NCI-H1930 (cell line): ENCODE data around the gene MS4A10.
"Not testable (repeated sequence)": the region's sequence is repeated elsewhere in the genome, so short reads cannot be mapped to it uniquely, and the experiment has no call there.

Experiments
- DNase-seq, 2 experiments: peaks; one replicate each; lab custom pipeline; 2025; lab: John Stamatoyannopoulos, UW

The MS4A10 gene

GRCh38 chr11:60785136-60785535, at the start of gene MS4A10:
TSS of gene MS4A10 (plus strand) at chr11:60785333. CDS start at chr11:60790336, 5,003 bp downstream.
- no peak for DNase-seq

- DNase-seq = no peak
Observed at GRCh38 chr11:60739114-60739513, 46.0 kb upstream of the MS4A10 start.

GRCh38 chr11:60740573-60740972, 44.6 kb upstream of the MS4A10 start:
- no peak for DNase-seq

GRCh38 chr11:60741421-60741820, 43.7 kb upstream of the MS4A10 start:
- no peak for DNase-seq

- DNase-seq = no peak
Observed at GRCh38 chr11:60743058-60743457, 42.1 kb upstream of the MS4A10 start.

GRCh38 chr11:60744114-60744513, 41.0 kb upstream of the MS4A10 start:
- no peak for DNase-seq

DNA sequence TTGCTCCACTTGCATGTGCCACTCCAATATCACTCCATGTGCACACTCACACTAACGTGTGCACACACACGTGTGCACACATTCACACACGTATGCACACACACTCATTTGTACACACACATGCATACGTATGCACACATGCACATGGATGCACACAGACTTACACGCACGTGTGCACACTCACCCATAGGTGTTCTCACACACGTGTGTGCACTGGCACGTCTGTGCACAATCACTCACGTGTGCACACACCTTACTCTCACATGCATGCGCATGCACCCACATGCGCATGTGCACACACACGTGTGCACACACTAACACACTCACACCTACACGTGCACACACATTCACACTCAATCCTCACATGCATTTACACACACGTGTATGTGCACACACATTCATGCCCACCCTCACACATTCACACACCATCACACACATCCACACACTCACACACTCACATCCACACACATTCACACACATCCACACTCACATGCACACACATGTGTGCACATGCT, 37.7 kb upstream of the MS4A10 start:
- DNase-seq = no peak

DNA sequence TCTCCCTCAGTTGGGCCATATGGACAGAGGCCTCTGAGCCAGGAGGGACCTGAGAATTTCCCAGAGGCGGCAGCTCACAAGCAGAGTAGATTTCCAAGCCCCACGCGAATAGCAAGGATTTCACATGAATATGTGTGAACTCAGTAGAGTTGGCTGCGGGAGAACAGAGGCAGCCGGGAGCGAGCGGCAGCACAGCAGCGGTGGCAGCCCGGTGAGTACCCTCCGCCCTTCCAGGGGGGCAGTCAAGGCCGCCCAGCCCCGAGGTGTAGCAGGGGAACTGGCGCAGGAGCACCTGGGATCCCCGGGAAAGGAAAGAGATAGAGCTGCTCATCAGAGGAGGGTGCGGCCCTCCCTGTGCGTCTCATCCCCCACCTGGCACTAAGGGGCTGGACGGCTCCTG, 36.9 kb upstream of the MS4A10 start:
- DNase-seq = no peak

DNA sequence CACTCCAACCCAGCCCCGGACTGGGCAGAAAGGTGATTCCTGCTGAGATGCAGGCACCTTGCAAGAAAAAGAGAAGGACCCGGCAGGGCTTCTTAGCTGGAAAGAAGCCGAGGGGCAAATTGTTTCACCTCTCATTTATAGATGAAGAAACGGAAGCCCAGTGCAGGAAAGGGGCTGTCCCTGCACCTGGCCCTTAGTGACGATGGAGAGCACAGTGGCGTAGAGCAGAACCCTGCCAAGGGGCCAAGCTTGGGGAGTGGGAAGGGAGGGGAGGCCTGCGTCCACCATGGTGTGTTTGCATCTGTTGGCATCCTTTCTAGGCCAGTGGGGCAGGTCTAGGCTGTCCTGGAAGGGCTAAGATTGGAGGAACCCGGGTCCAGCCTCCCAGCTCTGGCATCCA, 36.3 kb upstream of the MS4A10 start:
- DNase-seq = no peak

DNA sequence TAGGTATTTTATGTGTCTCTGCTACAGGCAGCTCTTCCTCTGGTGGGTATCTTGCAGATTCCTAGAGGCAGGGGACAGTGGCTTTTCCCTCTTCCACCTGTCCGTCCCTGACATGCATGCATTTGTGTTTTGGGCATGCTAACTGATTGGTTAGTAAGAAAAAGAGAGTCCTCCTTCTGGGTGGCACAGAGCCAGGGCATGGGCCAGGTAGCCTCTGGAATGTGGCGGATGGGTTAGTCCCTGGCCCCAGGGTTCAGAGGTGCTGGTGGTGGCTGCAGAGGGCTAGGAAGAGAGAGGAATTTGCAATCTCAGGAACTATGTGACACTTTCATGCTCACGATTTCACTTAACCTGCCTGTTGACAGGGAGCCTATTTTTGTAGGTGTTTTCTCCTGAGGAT, 34.2 kb upstream of the MS4A10 start:
- DNase-seq = no peak

- DNase-seq = no peak
Observed at GRCh38 chr11:60753309-60753708, 31.8 kb upstream of the MS4A10 start.

- no peak for DNase-seq
Observed at GRCh38 chr11:60754887-60755286, 30.2 kb upstream of the MS4A10 start.

- no peak for DNase-seq
Observed at GRCh38 chr11:60756307-60757032, 28.7 kb upstream of the MS4A10 start, which contains the start of gene MS4A15. TSS of gene MS4A15 (plus strand) at chr11:60756867. CDS start at chr11:60763734, 6,867 bp downstream.

DNA sequence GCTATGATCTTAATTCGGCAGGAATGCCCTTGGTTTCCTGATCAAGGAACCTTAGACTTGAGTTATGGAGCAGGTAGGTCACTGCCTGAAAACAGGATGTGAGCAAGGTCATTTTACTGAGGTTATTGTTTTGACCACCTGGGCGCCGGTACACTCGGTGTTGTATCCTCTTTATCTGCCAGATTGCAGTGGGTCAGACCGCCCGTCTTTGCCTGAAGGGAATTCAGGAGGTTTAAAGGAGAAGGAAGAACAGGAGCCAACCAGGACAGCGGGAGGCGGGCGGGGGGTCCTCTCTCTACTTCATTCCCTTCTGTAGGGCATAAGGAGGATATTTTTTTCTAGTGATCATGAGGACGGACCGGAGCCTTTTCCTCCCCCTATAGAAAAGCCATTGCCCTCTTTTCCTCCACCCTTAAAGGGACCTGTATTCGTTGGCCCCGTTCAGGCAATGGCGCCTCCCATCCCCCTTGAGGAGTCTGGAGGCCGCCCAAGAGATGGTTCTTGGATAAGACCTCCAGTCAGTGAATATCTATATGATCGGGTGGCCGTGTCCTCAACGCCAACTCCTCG, 27.8 kb upstream of the MS4A10 start:
- DNase-seq = no peak

GRCh38 chr11:60758671-60759070, 26.5 kb upstream of the MS4A10 start:
- DNase-seq = not testable (repeated sequence)

DNA sequence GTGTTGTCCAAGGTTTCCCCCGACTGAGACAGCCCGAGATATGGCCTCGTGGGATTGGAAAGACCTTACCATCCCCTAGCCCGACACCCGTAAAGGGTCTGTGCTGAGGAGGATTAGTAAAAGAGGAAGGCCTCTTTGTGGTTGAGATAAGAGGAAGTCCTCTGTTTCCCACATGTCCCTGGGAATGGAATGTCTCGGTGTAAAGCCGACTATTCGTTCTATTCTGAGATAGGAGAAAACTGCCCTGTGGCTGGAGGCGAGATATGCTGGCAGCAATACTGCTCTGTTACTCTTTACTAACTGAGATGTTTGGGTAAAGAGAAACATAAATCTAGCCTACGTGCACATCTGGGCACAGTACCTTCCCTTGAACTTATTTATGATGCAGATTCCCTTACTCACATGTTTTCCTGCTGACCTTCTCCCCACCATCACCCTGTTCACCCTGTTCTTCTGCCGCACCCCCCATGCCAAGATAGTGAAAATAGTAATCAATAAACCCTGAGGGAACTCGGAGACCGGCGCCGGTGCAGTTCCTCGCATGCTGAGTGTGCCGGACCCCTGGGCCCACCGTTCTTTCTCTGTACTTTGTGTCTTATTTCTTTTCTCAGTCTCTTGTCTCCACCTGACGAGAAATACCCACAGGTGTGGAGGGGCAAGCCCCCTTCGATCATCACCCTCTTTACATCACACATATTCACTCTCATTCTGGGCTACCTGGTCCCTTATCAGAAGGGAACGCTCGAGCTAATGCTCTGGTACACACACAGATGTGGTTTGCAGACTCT, 25.5 kb upstream of the MS4A10 start:
- not testable (repeated sequence) for DNase-seq

DNA sequence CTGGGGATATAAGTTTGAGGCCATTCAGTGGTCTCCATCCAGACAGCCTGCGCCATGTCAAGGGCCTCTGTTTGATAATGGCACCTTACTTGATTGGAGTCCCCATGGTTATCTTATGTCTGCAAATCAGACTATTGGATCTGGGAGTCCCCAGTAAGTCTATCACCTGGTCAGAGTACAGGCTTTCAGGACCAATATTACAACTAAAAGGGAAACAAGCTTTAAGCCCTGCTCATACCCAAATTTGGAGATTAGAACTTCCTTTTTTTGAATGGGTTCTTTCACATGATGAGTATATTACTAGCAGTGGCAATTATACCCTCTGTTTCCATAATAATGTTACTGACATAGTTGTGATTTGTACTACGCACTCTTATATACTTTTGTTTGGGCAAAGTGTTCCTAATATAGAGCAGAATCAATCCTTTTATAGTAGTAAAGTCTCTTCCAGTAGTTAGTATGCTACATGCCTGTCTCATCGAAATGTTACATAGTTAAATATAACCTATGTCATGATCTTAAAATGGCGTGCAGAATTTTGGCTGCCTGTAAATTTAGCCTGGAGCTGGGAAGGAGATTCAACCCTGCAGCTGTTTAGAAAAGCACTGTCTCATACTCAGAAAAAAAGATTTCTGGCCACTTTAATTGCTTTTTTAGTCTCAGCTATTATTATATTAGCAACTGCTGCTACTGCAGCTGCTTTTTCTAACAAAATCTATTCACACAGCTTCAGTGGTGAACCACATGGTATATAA, 23.5 kb upstream of the MS4A10 start:
- no peak for DNase-seq

DNA sequence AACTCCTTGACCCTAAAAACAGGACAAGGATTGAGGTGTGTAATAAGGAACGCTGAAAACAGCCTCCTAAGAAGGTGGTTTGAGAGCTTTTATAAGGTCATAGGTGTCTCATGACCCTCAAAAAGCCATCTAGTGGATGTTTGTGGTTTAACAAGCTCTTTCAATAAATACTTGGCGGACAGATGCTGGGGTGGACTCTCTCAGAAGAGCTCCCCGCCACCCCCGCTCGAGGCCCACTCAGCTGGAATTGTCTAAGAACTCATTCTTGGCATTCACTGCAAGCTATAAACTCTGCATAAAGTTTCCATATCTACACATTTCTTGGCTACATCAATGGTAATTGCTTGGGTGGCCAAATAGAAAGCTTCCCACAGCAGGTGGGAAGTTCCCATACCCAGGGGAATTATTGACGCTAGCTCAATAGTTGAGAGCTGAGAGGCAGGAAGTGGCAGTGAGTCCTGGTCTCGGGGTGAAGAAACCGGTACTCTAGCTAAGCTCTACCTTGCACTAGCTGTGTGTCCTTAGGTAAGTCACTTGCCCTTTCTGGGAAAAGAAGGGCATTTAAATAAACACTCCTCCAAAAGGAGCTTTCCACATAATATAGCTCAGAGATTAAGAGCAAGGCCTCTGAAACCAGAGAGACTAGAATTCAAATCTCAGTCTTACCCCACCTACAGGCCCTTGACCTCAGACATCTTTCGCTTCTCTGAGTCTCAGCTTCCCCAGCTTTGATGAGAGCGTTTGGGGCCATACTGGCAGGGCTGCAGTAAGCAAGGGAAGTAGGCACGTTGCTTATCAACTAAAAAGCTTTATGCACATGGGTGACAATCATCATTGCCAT, 22.1 kb upstream of the MS4A10 start:
- peak; percentile 14 to 41 for DNase-seq

GRCh38 chr11:60763692-60764369, 21.3 kb upstream of the MS4A10 start:
- no peak for DNase-seq

DNA sequence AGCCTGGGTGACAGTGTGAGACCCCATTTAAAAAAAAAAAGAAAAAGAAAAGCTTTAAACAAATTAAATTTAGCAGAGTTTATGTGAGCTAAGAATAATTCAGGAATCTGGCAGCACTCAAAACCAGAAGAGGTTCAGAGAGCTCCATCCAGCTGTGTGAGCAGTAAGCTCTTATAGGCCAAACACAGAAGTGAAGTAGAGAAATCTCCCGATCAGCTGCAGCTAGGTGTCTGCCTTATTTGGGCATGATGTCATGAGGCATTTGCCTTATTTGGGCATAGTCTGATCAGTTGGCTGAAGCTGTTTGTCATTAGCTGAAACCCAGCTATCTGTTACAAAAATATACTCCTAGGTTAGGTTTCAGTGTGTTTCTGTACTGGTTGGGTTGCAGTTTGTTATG, 20.3 kb upstream of the MS4A10 start:
- DNase-seq = no peak
